ENCODE data around the gene SSTR3. TPM values are rescaled to one million over a fixed set of nuclear protein-coding genes. Genes with fewer than 3 reads are reported as not detected.
A peak's percentile ranks its signal among the peaks of the same experiment; 100 is the strongest.

Gene SSTR3
- total and polyA plus RNA-seq, 9 of the 15 experiments (the other 6 are each of a cell fraction or from before 2014, with no cell fraction given): 0.03 TPM; not detected in 8

DNA sequence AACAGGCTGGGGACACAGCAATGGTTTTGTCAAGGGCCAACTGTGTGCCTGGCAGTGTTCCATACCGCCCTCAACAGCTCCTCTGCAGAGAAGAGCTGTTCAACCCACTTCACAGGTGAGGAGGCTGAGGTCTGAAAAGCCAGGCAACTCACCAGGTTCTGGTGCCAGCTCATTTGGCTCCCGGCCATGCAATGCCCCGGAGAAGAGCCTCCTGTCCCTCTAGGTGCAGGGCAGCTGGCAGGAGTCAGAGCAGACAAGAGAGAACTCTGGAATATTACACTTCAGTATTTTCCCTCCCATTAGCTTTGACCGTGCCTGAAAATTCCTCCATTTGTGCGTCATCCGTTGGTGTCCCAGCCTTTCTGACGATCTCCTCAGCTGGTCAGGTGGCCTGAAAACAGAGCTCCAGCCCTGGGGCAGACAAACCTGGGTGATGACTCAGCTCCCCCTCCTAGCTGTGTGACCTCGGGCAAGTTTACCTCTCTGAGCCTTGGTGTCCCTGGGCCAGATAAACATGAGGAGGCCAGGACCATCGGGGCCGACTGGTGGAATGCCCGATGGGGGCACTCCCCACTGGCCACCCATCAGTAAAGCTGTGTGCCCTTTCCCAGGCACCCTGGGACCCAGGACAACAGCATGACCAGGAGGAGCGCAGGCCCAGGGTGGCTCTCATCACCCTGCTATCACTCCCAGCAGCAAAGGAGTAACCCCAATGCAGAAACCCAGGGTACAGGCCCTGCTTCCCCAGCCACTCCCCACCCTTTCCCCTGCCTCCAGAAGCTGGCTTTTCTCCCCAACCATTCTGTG, 14.6 kb downstream of the SSTR3 start (continued):
- no peak for TF ChIP-seq ZNF639 (CRISPR knock-in tag; conservative IDR thresholded peaks at IDR 0.05 in 1 of 2, IDR thresholded peaks at IDR 0.05 in 1 of 2)
- no peak for TF ChIP-seq TRIM25 (IDR thresholded peaks at IDR 0.05; ENCODE audit: borderline replicate concordance)
- TF ChIP-seq CREB1 (IDR thresholded peaks at IDR 0.05): no peak
- peak; percentile 53; the same call in 1 of the 2 replicates for TF ChIP-seq CREB1 (CRISPR knock-in tag; IDR thresholded peaks at IDR 0.05)
- no peak for TF ChIP-seq EHMT2 (IDR thresholded peaks at IDR 0.05)
- peak; percentile 44; the same call in 1 of the 2 replicates for TF ChIP-seq C11orf30 (IDR thresholded peaks at IDR 0.05; ENCODE audit: low read depth)

Data from K562 (cell line).